ENCODE results near the gene ZMYM2.

- no peak for TF ChIP-seq CTCF (IDR thresholded peaks at IDR 0.05)
- no peak for TF ChIP-seq POLR2AphosphoS5 (IDR thresholded peaks at IDR 0.05)
- TF ChIP-seq EP300 (IDR thresholded peaks at IDR 0.05): no peak
Observed at GRCh38 chr13:19978831-19979437, 20.4 kb downstream of the ZMYM2 start.

Data from upper lobe of left lung (tissue), 4 donors.